NCI-H2029 treated with DMSO at 0.1 percent for 48 hours (cell line): ENCODE measurements around the gene ZNF200.
"Not testable (repeated sequence)": the region's sequence is repeated elsewhere in the genome, so short reads cannot be mapped to it uniquely, and the experiment has no call there.

Experiments
- DNase-seq: peaks from one replicate; lab custom pipeline; 2025; lab: John Stamatoyannopoulos, UW

ZNF200 gene

DNA sequence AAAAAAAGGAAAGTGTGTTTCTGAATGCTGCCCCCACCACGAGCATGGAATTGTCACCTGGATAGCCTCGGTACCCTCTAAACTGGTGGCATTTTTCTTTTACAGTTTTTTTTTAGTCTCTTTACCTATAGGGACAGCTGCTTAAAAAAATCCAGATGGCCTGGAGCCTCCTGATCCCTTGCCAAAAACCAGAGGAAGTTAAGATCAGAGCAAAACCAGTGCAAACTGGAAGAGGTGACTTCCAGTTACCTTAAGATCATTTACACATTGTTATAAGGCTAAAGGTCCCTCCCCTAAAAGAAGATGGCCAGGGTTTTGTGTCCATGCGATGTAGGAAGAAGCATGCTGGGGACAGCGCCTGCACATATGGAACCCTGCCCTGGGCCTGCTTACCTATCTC lies 18.0 kb upstream of the ZNF200 start:
- DNase-seq, result no peak

DNA sequence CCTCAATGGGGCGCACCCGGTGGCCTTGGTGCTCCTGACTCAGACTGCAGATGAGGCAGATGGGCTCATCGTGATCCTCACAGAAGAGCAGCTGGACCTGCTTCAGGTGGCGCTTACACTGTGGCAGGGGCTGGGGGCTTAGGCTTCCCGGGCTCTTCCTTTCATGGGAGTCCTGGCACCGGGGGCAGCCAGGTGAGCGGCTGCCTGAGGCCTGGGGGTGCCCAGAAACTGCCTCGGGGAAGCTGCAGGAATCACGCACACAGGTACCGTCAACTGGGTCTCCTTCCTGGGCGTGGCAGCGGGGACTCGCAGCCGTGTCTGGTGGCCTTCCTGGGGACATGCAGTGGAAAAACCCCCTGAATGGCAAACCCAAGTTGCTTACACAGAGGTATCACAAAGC lies 14.5 kb upstream of the ZNF200 start:
- DNase-seq, result no peak

DNA sequence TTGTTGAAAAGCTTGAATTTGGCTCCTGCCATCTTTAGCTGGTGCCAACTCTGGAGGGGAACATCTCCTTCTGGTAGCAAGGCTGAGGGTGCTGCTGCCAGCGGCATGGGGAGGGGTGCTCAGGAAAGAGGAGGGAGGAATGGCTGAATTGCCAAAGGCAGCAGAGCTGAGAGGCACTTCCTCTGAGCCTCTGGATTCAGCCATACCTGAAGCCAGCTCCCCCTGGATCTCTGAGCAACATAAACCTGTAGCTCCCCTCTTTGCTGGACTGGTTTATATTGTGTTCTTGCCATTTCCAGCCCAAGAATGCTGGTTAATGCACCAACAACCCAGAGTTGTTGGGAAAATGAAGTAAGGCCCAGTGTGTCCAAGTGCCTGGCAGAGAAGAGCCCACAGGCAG lies 14.1 kb upstream of the ZNF200 start:
- no peak for DNase-seq

GRCh38 chr16:3248596-3248995 lies 13.6 kb upstream of the ZNF200 start:
- DNase-seq, result no peak

DNA sequence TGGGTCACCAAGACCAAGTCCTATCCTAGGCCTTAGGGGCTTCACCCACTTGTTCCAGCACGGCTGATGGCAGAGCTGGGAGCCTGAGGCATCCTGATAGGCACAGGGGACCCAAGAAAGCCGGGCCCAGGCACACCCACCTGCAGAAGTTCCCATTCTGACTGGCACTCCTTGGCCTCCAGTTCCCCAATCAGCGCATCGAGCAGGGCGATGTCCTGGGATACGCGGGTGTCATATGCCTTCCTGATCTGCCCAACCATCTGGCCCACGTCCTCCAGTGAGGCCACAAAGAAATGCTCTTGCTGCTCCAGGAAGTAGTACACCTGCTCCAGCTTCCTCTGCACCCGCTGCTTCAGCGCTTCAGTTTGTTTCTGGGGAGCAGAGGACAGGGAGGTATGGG lies 11.9 kb upstream of the ZNF200 start:
- no peak for DNase-seq

DNA sequence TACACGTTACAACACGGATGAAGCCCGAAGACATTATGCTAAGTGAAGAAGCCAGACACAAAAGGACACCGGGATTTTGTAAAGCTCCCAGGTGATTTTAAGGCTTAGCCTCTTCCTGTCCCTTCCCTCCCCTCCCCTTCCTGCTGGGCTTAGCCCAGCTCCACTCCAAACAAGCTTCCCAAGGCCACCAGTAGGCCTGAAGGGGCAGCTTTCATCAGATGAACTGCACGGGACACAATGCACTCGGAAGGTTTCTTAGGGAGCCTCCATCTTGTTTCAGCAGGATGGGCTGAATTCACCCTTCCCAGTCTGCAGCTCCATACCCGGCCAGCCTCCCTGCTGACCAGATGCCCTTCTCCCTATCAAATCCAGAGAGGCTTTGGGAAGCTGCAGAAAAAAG lies 11.0 kb upstream of the ZNF200 start:
- DNase-seq, result no peak

DNA sequence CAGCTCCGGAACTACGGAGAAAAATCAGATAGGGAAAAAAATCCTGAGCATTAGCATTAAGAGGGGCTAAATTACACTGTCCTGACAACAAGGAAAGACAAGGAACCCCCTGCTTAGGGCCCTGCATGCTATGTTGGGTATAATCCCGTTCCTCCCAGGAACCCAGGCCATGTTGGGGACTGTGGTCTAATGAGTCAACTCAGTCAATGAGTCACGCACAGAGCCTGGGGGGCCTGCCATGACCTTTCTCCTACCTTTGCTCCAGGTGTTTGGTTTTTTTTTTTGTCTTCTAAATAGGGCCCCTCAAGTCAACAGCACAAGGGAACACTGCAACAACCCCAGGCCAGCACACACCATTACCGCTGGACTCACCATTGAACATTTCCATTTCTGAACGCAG lies 8.9 kb upstream of the ZNF200 start:
- no peak for DNase-seq

DNA sequence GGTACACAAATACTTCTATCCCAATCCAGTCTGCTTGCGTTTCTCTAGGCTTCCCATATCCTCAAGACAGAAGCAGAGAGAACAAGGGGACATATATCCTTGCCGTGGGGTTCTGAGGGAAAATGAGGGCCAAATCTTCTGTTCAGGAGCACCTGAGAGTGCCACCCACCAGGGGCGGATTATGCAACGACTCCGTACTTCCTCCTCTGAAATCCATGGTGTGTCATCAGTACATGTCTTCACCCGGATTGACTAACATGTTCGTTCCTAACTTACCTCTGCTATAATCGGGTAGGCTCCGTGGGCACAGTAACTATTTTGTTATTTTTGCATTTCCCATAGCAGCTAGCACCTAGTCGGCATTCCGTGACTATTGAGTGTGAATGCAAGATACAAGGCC lies 7.8 kb upstream of the ZNF200 start:
- DNase-seq, result no peak

DNA sequence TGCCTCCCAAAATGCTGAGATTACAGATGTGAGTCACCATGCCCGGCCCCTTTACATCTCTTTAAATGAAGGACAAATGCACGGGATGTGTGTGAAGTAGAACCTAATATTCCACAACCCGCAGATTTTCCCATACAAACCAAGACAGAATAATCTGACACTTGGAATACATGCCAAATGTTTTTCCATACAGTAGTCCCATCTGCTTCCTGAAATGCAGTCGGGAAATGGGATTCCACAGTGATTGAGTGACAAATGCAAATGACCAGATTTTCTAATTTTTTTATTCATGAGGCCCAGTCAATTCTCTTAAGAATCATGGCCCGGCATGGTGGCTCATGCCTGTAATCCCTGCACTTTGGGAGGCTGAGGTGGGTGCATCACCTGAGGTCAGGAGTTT lies 6.8 kb upstream of the ZNF200 start:
- DNase-seq, result no peak

DNA sequence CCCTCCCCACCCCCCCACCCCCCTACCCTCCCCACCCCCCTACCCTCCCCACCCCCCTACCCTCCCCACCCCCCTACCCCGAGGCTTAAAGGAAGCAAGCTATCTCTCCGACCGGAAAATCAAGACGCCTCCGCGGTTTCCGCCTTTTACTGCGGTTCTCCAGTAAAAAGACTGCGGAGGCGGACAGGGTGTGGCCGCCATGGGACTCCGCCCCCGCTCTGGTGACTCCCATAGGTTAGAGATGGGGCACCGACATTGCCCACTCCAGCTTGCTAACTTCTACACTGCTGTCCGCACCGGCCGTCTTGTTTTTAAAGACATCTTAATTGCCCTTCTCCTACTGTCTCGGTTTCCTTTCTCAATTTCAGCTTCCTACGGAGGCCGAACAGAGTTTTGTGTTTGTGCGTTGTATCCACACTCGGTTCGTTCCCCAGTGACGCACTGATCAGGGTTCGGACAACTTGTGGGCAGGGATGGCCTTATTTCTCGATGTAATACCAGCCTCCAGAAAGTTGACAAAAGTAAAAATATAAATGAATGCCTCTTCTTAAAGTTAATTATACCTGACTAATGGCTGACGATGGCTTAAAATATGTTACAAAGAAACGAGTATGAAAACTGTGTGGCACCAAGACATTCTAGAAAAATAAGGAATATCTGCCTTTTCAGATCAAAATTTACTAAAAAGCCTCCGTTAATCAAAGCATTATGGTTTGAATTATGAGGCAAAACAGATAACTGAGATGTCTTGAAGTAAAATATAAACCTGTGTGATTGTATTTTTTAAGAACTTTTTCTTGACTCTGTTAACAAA lies 1.1 kb upstream of the ZNF200 start:
- no peak for DNase-seq

DNA sequence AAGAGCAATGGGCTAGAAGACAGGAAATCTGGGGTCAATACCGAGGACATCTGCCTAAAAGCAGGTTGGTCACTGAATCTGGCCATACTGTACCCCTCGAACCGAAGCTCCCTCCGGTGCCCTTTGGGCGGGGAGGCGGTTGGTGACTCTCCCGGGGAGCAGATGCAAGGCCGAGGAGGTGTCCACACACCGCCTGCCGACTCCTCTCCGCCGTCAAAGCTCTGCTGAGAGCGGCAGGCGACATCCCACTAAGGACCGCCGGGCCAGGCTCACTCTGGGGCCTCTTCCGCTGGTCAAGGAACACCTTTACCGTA lies 458 bp downstream of the ZNF200 start:
- no peak for DNase-seq

DNA sequence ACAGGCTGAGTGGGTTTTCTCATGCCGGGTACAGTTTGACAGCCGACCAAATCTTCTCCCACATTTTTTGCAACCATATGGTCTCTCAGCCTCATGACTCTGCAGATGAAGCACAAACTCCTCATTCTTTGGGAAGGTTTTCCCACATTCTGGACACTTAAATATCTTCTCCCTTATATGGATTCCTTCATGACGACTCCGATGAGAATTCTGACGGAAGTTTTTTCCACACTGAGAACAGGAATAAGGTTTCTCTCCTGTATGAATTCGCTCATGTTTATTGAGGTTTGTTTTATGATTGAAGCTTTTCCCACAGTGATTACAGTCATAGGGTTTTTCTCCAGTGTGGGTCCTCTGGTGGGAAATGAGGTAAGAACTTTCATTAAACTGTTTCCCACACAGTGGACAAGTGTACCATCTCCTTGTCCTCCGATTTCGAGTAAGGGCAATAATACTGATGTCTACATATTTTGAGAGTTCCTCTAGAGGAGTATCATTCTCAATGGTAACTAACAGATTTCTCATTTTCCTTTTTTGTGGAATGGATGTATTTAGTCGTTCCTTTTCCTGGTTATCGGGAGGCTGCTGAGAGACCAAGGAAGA lies 10.9 kb downstream of the ZNF200 start:
- DNase-seq, result no peak

GRCh38 chr16:3220839-3221238 lies 14.1 kb downstream of the ZNF200 start:
- no peak for DNase-seq

GRCh38 chr16:3216263-3216640 lies 18.7 kb downstream of the ZNF200 start:
- no peak for DNase-seq

DNA sequence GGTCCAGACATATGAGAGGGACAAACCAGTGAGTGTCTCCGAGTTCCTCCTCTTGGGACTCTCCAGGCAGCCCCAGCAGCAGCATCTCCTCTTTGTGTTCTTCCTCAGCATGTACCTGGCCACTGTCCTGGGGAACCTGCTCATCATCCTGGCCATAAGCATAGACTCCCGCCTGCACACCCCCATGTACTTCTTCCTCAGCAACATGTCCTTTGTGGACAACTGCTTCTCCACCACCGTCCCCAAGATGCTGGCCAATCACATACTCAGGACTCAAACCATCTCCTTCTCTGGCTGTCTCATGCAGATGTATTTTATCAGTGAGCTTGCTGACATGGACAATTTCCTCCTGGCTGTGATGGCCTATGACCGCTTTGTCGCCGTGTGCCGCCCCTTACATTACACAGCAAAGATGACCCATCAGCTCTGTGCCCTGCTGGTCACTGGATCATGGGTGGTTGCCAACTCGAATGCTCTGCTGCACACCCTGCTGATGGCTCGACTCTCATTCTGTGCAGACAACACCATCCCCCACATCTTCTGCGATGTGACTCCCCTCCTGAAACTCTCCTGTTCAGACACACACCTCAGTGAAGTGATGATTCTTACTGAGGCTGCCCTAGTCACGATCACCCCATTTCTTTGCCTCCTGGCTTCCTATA lies 19.2 kb downstream of the ZNF200 start:
- no peak for DNase-seq

- no peak for DNase-seq
Measured at GRCh38 chr16:3214904-3215600, 19.9 kb downstream of the ZNF200 start.

- DNase-seq, result no peak
Measured at GRCh38 chr16:3212567-3212966, 22.4 kb downstream of the ZNF200 start.

GRCh38 chr16:3212006-3212405 lies 23.0 kb downstream of the ZNF200 start:
- DNase-seq, result no peak

DNA sequence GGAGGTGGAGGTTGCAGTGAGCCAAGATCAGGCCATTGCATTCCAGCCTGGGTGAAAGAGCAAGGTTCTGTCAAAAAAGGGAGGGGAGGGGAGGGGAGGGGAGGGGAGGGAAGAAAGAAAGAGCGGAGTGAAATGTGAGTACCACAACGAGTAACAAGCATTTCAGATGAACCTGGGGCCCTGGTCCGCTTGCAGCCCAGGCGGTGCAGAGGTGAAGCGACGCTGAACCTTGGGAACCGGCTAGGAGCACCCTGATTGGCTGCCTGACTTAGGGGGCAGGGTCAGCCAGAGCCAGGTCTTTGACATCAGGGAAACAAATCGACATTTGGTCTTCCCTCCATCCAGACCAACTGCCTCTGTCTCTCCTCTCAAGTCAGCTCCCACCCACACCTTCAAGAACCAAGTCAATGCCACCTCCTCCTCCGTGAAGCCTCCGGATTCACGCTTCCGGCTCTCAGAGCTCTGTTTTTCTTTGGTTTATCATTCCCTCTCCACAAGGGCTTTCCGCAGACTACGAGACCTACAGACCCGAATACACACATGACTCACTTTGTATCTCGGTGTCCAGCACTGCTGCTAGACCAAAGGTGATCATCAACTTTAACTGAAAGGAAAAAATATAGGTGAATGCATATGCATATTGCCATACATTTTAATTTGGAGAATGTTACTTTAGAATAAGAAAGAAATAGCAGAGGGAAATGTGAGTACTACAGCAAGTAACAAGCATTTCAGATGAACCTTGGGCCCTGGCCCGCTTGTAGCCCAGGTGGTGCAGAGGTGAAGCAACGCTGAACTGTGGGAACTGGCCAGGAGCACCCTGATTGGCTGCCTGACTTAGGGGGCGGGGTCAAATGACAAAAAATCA lies 27.6 kb downstream of the ZNF200 start:
- no peak for DNase-seq

DNA sequence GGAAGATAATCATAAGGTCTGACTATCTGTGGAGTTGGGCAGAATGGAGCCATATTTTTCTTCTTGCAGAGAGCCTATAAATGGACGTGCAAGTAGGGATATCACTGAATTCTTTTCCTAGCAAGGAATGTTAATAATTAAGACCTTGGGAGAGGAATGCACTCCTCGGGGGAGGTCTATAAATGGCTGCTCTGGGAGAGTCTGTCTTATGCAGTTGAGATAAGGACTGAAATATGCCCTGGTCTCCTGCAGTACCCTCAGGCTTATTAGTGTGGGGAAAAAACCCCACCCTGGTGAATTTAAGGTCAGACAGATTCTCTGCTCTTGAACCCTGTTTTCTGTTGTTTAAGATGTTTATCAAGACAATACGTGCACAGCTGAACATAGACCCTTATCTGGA lies 29.0 kb downstream of the ZNF200 start:
- not testable (repeated sequence) for DNase-seq

DNA sequence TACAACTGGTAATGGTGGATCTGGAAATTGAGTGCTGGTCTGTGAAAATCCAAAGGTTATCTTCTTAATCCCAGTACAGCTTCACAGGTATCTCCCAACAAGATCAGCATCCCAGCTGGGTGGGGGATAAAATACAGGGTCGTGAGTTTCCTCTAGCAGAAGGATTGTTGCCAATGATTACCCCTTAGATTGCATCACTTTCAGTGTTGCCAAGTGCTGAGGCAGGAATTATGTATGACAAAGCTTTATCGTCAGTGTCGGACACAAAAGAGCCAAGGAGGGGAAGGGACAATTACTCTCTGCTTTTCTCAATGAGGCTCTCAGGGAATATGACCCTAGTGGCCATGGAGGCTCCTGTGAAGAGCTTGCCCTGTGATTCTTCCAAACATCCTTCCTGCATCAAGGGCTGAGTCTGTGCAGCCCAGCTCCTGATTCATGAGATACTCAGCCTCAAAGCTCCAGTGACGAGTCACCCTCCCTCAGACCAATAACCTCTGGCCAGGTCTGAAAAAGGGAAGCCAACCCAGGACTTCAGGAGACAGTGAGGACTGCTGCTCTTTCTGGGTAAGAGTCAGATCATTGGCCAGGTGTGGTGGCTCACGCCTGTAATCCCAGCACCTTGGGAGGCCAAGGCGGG lies 31.9 kb downstream of the ZNF200 start:
- no peak for DNase-seq
